ENCODE results near the gene AP3S2. TPM values are rescaled to one million over a fixed set of nuclear protein-coding genes. Genes with fewer than 3 reads are reported as not detected.
A peak's percentile ranks its signal among the peaks of the same experiment; 100 is the strongest.

AP3S2 gene
- total and polyA plus RNA-seq, 7 donors: 18.0 to 74.3 (median 44.7) TPM

- H3K9me3 ChIP-seq: no peaks in the 10 kb centered on the region
- WGBS, 3 donors: 89 to 99% (median 95%) methylated on average over 3 of the region's 3 CpGs
- DNase-seq: no peak
- TF ChIP-seq CTCF (IDR thresholded peaks at IDR 0.05): no peak
- ATAC-seq: peak in 1 of 4 donors; percentile 22
- intact Hi-C loops (cut with DNase I): no loop called here
- H3K4me1 ChIP-seq: peaks cover 10% of the 10 kb centered on the region
- H3K27ac ChIP-seq: no peak overlapping the region
- H3K4me3 ChIP-seq: no peak overlapping the region
- H3K36me3 ChIP-seq (ENCODE audit: insufficient read depth in 1 of 2, low read depth in 1 of 2): peaks cover 0 to 20% of the 10 kb centered on the region in 2 donors
- no peaks in the 10 kb centered on the region for H3K27me3 ChIP-seq (ENCODE audit: insufficient read depth in 3 of 3, low read length in 2 of 3)
Observed at GRCh38 chr15:89852342-89852995, 41.3 kb downstream of the AP3S2 start.

GRCh38 chr15:89851673-89852341 lies 42.0 kb downstream of the AP3S2 start:
- H3K9me3 ChIP-seq: no peaks in the 10 kb centered on the region
- peaks cover 2 to 22% of the 10 kb centered on the region in 2 donors for H3K36me3 ChIP-seq (ENCODE audit: insufficient read depth in 1 of 2, low read depth in 1 of 2)
- intact Hi-C loops (cut with DNase I): no loop called here
- no peak overlapping the region for H3K27ac ChIP-seq
- no peaks in the 10 kb centered on the region for H3K27me3 ChIP-seq (ENCODE audit: insufficient read depth in 3 of 3, low read length in 2 of 3)
- ATAC-seq (peak in 1 of 4 donors; percentile 30), DNase-seq (no peak)
- H3K4me1 ChIP-seq: peaks cover 10% of the 10 kb centered on the region
- WGBS, 3 donors: 88 to 92% (median 91%) methylated on average over 5 of the region's 5 CpGs
- no peak for TF ChIP-seq CTCF (IDR thresholded peaks at IDR 0.05)
- H3K4me3 ChIP-seq: no peak overlapping the region

GRCh38 chr15:89848970-89849292 lies 44.9 kb downstream of the AP3S2 start:
- Histone ChIP-seq H3K4me1 (peaks cover 22% of the 10 kb centered on the region), H3K27ac (no peak overlapping the region), H3K9me3 (no peaks in the 10 kb centered on the region), H3K27me3 (ENCODE audit: insufficient read depth in 3 of 3, low read length in 2 of 3) (no peaks in the 10 kb centered on the region), H3K4me3 (no peak overlapping the region), H3K36me3 (ENCODE audit: insufficient read depth in 1 of 2, low read depth in 1 of 2) (peaks cover 2 to 23% of the 10 kb centered on the region in 2 donors)
- intact Hi-C loops (cut with DNase I): no loop called here
- no peak for TF ChIP-seq CTCF (IDR thresholded peaks at IDR 0.05)
- no peak for DNase-seq
- no peak for ATAC-seq
- WGBS, 3 donors: 86 to 97% (median 90%) methylated on average over 2 of the region's 2 CpGs

- ATAC-seq (no peak), DNase-seq (no peak)
- no peak for TF ChIP-seq CTCF (IDR thresholded peaks at IDR 0.05)
- WGBS, 3 donors: 90 to 98% (median 93%) methylated on average over 2 of the region's 2 CpGs
- no peaks in the 10 kb centered on the region for H3K9me3 ChIP-seq
- H3K36me3 ChIP-seq (ENCODE audit: insufficient read depth in 1 of 2, low read depth in 1 of 2): peaks cover 2 to 28% of the 10 kb centered on the region in 2 donors
- no peaks in the 10 kb centered on the region for H3K27me3 ChIP-seq (ENCODE audit: insufficient read depth in 3 of 3, low read length in 2 of 3)
- H3K27ac ChIP-seq: no peak overlapping the region
- H3K4me3 ChIP-seq: no peak overlapping the region
- peaks cover 22% of the 10 kb centered on the region for H3K4me1 ChIP-seq
- intact Hi-C loops (cut with DNase I): no loop called here
Observed at GRCh38 chr15:89847101-89847500, 46.7 kb downstream of the AP3S2 start.

Measured in psoas muscle (tissue), 8 donors.